ENCODE results near the gene ADTRP.

The ADTRP gene

GRCh38 chr6:11793277-11793676 is 14.7 kb upstream of the ADTRP start:
- TF ChIP-seq CTCF (conservative IDR thresholded peaks at IDR 0.05) (no peak), ZFX (IDR thresholded peaks at IDR 0.05) (no peak)
- H3K27ac ChIP-seq: no peak overlapping the region

- no peak overlapping the region for H3K27ac ChIP-seq
- TF ChIP-seq CTCF (conservative IDR thresholded peaks at IDR 0.05) (no peak), ZFX (IDR thresholded peaks at IDR 0.05) (no peak)
Observed at GRCh38 chr6:11791354-11792107, 12.9 kb upstream of the ADTRP start.

GRCh38 chr6:11789744-11790143 is 11.1 kb upstream of the ADTRP start:
- TF ChIP-seq CTCF (conservative IDR thresholded peaks at IDR 0.05) (no peak), ZFX (IDR thresholded peaks at IDR 0.05) (no peak)
- no peak overlapping the region for H3K27ac ChIP-seq

GRCh38 chr6:11788043-11788442 is 9.4 kb upstream of the ADTRP start:
- no peak for TF ChIP-seq ZFX (IDR thresholded peaks at IDR 0.05)
- no peak overlapping the region for H3K27ac ChIP-seq

GRCh38 chr6:11785774-11786579 is 7.4 kb upstream of the ADTRP start:
- peak overlapping the region; percentile 92 for H3K27ac ChIP-seq
- TF ChIP-seq ZFX (IDR thresholded peaks at IDR 0.05) (no peak), CTCF (conservative IDR thresholded peaks at IDR 0.05) (no peak)

- TF ChIP-seq ZFX (IDR thresholded peaks at IDR 0.05): no peak
- no peak for TF ChIP-seq CTCF (conservative IDR thresholded peaks at IDR 0.05)
- H3K27ac ChIP-seq: peak overlapping the region; percentile 92
Observed at GRCh38 chr6:11785415-11785773, 6.8 kb upstream of the ADTRP start.

- peak overlapping the region; percentile 92; the same call in 1 of the 2 replicates for H3K27ac ChIP-seq
Observed at GRCh38 chr6:11784341-11784740, 5.7 kb upstream of the ADTRP start.

More at GRCh38 chr6:11784341-11784740, 5.7 kb upstream of the ADTRP start:
- TF ChIP-seq ZFX (IDR thresholded peaks at IDR 0.05) (no peak), CTCF (conservative IDR thresholded peaks at IDR 0.05) (no peak)
